ENCODE results near the gene TFDP3. TPM values are rescaled to one million over a fixed set of nuclear protein-coding genes. Genes with fewer than 3 reads are reported as not detected.
A peak's percentile ranks its signal among the peaks of the same experiment; 100 is the strongest.

The TFDP3 gene
- total RNA-seq, 4 donors from 2014 or later: not detected

DNA sequence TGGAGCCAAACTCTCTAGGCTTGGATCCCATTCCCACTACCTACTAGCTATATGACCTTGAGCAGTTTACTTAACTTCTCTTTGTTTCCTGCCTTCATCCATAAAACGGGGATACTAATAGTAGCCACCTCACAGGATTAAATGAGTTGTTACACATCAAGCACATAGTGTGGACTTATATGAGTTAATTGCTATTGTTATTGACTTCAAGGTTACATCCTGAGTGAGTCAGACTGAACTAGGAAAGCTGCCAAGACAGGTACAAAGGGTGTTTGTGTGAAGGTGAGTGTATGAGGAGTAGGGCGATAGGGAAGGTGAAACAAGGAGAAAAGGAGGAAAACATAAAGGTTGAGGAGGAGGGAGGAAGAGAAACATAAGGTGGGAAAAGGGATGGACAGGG lies 32.2 kb downstream of the TFDP3 start:
- WGBS, 2 donors: 53 to 74% methylated on average over 2 of the region's 2 CpGs
- no peak for TF ChIP-seq POLR2A (IDR thresholded peaks at IDR 0.05)
- DNase-seq (ENCODE audit: low spot score in 2 of 2): peak in 1 of 2 donors; percentile 14
- H3K4me3 ChIP-seq (ENCODE audit: low read depth, poor library complexity, severe bottlenecking): no peak overlapping the region
- intact Hi-C loops (cut with DNase I; ENCODE audit: low total_unique reads): no loop called here

DNA sequence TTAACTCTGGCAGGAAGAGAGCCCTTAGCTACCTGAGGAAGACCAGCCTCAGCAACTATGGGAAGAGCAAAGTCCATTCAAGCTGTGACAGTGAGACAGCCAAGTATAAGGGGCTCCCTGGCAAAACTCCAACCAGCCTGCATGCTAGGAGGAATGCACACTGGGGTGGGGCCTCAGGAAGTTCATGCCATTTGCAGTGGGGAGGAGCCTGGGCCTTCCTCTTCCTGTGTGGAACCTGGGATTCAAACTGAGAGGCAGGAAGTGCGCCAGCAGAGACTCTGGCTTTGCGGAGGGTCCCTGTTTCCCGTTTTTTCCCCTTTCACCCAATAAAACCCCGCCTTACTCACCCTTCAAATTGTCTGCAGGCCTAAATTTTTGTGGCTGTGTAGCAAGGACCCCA lies 33.0 kb downstream of the TFDP3 start:
- WGBS, 2 donors: 65 to 95% methylated on average over 4 of the region's 4 CpGs
- intact Hi-C loops (cut with DNase I; ENCODE audit: low total_unique reads): no loop called here
- no peak for TF ChIP-seq POLR2A (IDR thresholded peaks at IDR 0.05)
- TF ChIP-seq, protein P1, sequence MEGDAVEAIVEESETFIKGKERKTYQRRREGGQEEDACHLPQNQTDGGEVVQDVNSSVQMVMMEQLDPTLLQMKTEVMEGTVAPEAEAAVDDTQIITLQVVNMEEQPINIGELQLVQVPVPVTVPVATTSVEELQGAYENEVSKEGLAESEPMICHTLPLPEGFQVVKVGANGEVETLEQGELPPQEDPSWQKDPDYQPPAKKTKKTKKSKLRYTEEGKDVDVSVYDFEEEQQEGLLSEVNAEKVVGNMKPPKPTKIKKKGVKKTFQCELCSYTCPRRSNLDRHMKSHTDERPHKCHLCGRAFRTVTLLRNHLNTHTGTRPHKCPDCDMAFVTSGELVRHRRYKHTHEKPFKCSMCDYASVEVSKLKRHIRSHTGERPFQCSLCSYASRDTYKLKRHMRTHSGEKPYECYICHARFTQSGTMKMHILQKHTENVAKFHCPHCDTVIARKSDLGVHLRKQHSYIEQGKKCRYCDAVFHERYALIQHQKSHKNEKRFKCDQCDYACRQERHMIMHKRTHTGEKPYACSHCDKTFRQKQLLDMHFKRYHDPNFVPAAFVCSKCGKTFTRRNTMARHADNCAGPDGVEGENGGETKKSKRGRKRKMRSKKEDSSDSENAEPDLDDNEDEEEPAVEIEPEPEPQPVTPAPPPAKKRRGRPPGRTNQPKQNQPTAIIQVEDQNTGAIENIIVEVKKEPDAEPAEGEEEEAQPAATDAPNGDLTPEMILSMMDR (IDR thresholded peaks at IDR 0.05): no peak
- no peak for DNase-seq (ENCODE audit: low spot score in 2 of 2)
- no peak overlapping the region for H3K4me3 ChIP-seq (ENCODE audit: low read depth, poor library complexity, severe bottlenecking)

DNA sequence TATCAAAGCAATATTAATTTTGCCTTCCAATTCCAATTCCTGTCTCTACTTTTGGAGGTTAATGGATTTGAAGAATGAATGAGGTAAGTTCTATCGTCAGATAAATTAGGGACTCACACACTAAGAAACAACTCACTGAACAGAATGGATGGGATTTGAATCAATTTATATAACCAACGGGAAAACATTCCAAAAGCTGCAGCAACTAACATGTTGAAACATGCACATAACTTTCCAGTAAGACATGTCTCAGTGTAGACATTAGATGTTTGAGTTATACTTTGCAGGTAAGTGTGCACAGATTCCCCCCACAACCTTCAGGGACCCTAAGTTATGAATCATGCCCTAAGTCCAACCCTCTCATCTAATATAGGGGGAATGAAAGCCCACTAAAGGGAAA lies 34.3 kb downstream of the TFDP3 start:
- TF ChIP-seq, protein P1 (IDR thresholded peaks at IDR 0.05): no peak
- no peak for TF ChIP-seq POLR2A (IDR thresholded peaks at IDR 0.05)
- H3K4me3 ChIP-seq (ENCODE audit: low read depth, poor library complexity, severe bottlenecking): no peak overlapping the region
- 51 to 55% methylated on average over 2 of the region's 2 CpGs for WGBS, 2 donors
- intact Hi-C loops (cut with DNase I; ENCODE audit: low total_unique reads): no loop called here
- no peak for DNase-seq (ENCODE audit: low spot score in 2 of 2)

DNA sequence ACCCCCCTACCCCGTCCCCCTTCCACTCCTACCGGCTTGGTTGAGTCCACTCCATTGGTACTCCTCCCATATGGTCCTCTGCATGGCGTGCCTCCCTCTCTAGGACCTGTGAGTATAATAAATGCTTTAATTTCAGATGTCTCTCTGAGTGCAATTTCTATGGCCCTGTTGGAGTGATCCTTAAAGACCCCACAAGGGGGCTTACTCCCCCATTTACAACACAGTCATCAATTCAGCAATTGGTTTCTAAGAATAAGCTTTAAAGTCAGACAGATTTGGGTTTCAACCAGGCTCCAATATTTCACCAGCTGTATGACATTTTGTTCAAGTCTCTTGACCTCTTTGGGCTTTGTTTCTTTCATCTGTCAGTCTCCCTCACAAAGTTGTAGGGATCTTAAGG lies 38.7 kb downstream of the TFDP3 start:
- no peak overlapping the region for H3K4me3 ChIP-seq (ENCODE audit: low read depth, poor library complexity, severe bottlenecking)
- DNase-seq (ENCODE audit: low spot score in 2 of 2): no peak
- TF ChIP-seq POLR2A (IDR thresholded peaks at IDR 0.05): no peak
- TF ChIP-seq, protein P1 (IDR thresholded peaks at IDR 0.05): no peak
- WGBS, 2 donors: 79 to 93% methylated on average over 2 to 3 of the region's 3 CpGs
- intact Hi-C loops (cut with DNase I; ENCODE audit: low total_unique reads): no loop called here

DNA sequence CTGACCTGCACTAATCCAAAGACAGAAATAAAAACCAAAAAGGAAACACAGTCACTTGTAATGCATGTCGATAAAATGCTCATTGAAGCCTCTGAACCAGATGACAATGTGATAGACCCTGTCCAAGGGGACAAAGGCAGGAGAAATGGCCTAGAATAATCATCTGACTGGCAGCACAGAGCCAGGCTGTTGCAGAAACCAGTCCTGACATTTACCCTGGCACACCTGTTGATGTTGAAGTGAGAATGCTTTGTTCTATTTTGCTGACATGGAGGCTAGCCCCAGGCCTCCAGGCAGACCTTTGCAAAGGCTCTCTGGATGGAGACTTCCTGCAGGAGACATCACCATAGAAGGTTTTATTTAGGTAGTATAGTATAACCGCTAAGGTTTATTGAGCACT lies 41.0 kb downstream of the TFDP3 start:
- no peak for DNase-seq (ENCODE audit: low spot score in 2 of 2)
- no peak overlapping the region for H3K4me3 ChIP-seq (ENCODE audit: low read depth, poor library complexity, severe bottlenecking)
- intact Hi-C loops (cut with DNase I; ENCODE audit: low total_unique reads): no loop called here
- 81 to 96% methylated on average over 2 of the region's 2 CpGs for WGBS, 2 donors
- TF ChIP-seq, protein P1 (IDR thresholded peaks at IDR 0.05): no peak
- TF ChIP-seq POLR2A (IDR thresholded peaks at IDR 0.05): no peak

DNA sequence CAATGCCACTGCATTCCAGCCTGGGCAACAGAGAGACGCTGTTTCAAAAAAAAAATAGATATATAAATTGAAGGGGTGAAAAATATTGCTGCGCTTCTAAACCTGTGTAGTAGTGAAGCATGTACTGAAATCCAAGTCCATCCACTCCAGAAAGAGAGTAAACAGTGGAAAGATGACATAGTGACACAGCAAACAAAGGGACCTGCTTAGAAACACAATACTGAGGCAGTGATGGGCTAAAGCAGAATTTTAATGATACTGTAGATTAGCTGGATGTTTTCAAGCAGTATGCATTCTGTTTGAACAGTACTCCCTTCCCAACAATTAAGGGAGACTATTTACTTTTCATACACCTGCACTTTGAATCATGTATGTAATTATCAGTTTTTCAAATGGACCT lies 42.5 kb downstream of the TFDP3 start:
- TF ChIP-seq, protein P1 (IDR thresholded peaks at IDR 0.05): no peak
- TF ChIP-seq POLR2A (IDR thresholded peaks at IDR 0.05): no peak
- H3K4me3 ChIP-seq (ENCODE audit: low read depth, poor library complexity, severe bottlenecking): no peak overlapping the region
- intact Hi-C loops (cut with DNase I; ENCODE audit: low total_unique reads): no loop called here
- WGBS, 2 donors: 74 to 91% methylated on average over 2 of the region's 2 CpGs
- no peak for DNase-seq (ENCODE audit: low spot score in 2 of 2)
